H9 (cell line): ENCODE results near the gene SLC29A1. TPM values are rescaled to one million over a fixed set of nuclear protein-coding genes. Genes with fewer than 3 reads are reported as not detected.
A peak's percentile ranks its signal among the peaks of the same experiment; 100 is the strongest.

Experiments
- DNase-seq: peaks from one replicate; pipeline ENCODE4 v3.0.0-alpha.2; 2017
- H2AFZ ChIP-seq: one replicate; pipeline ENCODE4 v1.6.1; 2013; ENCODE audit warnings: mild to moderate bottlenecking, low read length, control low read depth, moderate library complexity
- H2AK5ac ChIP-seq: 2 replicates; pipeline ENCODE4 v1.6.1; 2013; ENCODE audit warnings: low read length, control low read depth, mixed read lengths; ENCODE audit not compliant: insufficient read length
- H2BK120ac ChIP-seq: one replicate; pipeline ENCODE4 v1.6.1; 2013; ENCODE audit warnings: low read depth, mild to moderate bottlenecking, low read length, control low read depth, inconsistent platforms; ENCODE audit not compliant: poor library complexity, severe bottlenecking
- H2BK12ac ChIP-seq: 2 replicates; pipeline ENCODE4 v1.6.1; 2013; ENCODE audit warnings: low read length, control low read depth, mixed read lengths, low read depth; ENCODE audit not compliant: insufficient read length
- H2BK15ac ChIP-seq: 2 replicates; pipeline ENCODE4 v1.6.1; 2013; ENCODE audit warnings: low read depth, low read length, control low read depth
- H2BK20ac ChIP-seq: one replicate; pipeline ENCODE4 v1.6.1; 2013; ENCODE audit warnings: low read depth, mild to moderate bottlenecking, low read length, control low read depth, inconsistent platforms; ENCODE audit not compliant: poor library complexity, severe bottlenecking
- H2BK5ac ChIP-seq: 2 replicates; pipeline ENCODE4 v1.6.1; 2013; ENCODE audit warnings: low read length, control low read depth, mixed read lengths; ENCODE audit not compliant: insufficient read length
- H3K14ac ChIP-seq: 2 replicates; pipeline ENCODE4 v1.6.1; 2013; ENCODE audit warnings: low read length, control low read depth; ENCODE audit not compliant: insufficient read depth
- H3K18ac ChIP-seq: 2 replicates; pipeline ENCODE4 v1.6.1; 2013; ENCODE audit warnings: low read depth, mild to moderate bottlenecking, mixed read lengths, low read length, control low read depth; ENCODE audit not compliant: insufficient read length
- H3K23ac ChIP-seq: 2 replicates; pipeline ENCODE4 v1.6.1; 2013; ENCODE audit warnings: low read length, control low read depth, mixed read lengths, low read depth; ENCODE audit not compliant: insufficient read length
- H3K23me2 ChIP-seq: 2 replicates; pipeline ENCODE4 v1.6.1; 2013; ENCODE audit warnings: low read depth, mild to moderate bottlenecking, mixed read lengths, low read length, control low read depth; ENCODE audit not compliant: insufficient read length, poor library complexity, severe bottlenecking
- H3K27ac ChIP-seq: 2 replicates; pipeline ENCODE4 v1.5.1; 2013; ENCODE audit warnings: low read length, control low read depth, mixed read lengths, low read depth; ENCODE audit not compliant: insufficient read length
- H3K27me3 ChIP-seq: 2 replicates; pipeline ENCODE4 v1.6.1; 2013; ENCODE audit warnings: low read length, control low read depth, inconsistent platforms; ENCODE audit not compliant: insufficient read depth
- H3K4ac ChIP-seq: 2 replicates; pipeline ENCODE4 v1.6.1; 2013; ENCODE audit warnings: low read depth, mild to moderate bottlenecking, control low read depth, inconsistent platforms, low read length, moderate library complexity
- H3K4me1 ChIP-seq: 2 replicates; pipeline ENCODE4 v1.6.1; 2013; ENCODE audit warnings: low read length, control low read depth, inconsistent platforms; ENCODE audit not compliant: insufficient read depth
- H3K4me2 ChIP-seq: 2 replicates; pipeline ENCODE4 v1.6.1; 2013; ENCODE audit warnings: low read length, control low read depth, mixed read lengths; ENCODE audit not compliant: insufficient read length, insufficient read depth
- H3K56ac ChIP-seq: 2 replicates; pipeline ENCODE4 v1.6.1; 2013; ENCODE audit warnings: low read depth, mild to moderate bottlenecking, mixed read lengths, low read length, control low read depth; ENCODE audit not compliant: insufficient read length
- H3K79me1 ChIP-seq: 2 replicates; pipeline ENCODE4 v1.6.1; 2013; ENCODE audit warnings: low read depth, mild to moderate bottlenecking, moderate library complexity, low read length, control low read depth, inconsistent platforms; ENCODE audit not compliant: insufficient read depth, poor library complexity, severe bottlenecking
- H3K79me2 ChIP-seq: 2 replicates; pipeline ENCODE4 v1.6.1; 2013; ENCODE audit warnings: low read length, control low read depth, inconsistent platforms; ENCODE audit not compliant: insufficient read depth
- H3K9ac ChIP-seq: 2 replicates; pipeline ENCODE4 v1.6.1; 2013; ENCODE audit warnings: low read length, control low read depth, mixed read lengths; ENCODE audit not compliant: insufficient read length; ENCODE audit errors: extremely low read depth
- H3K9me3 ChIP-seq: one replicate; pipeline ENCODE4 v1.6.1; 2013; ENCODE audit warnings: low read depth, low read length, inconsistent platforms; ENCODE audit not compliant: control insufficient read depth
- H3T11ph ChIP-seq: one replicate; pipeline ENCODE4 v1.6.1; 2013; ENCODE audit warnings: mild to moderate bottlenecking, low read length, control low read depth, inconsistent platforms
- H4K20me1 ChIP-seq: one replicate; pipeline ENCODE4 v1.6.1; 2013; ENCODE audit not compliant: control insufficient read depth, insufficient read length, insufficient read depth
- H4K5ac ChIP-seq: 2 replicates; pipeline ENCODE4 v1.6.1; 2013; ENCODE audit warnings: low read depth, mild to moderate bottlenecking, mixed read lengths, low read length, control low read depth; ENCODE audit not compliant: insufficient read length
- H4K8ac ChIP-seq: replicated peaks from 2 replicates; pipeline ENCODE4 v1.6.1; 2013; ENCODE audit warnings: low read length, control low read depth, mixed read lengths, low read depth; ENCODE audit not compliant: insufficient read length
- H4K91ac ChIP-seq: 2 replicates; pipeline ENCODE4 v1.6.1; 2013; ENCODE audit warnings: low read depth, mild to moderate bottlenecking, moderate library complexity, mixed read lengths, low read length, control low read depth; ENCODE audit not compliant: insufficient read length
- H3K27ac Mint-ChIP-seq, 3 experiments: 2 replicates in 2 of 3; 3 replicates in 1 of 3; pipeline ENCODE4 v1.8.0; 2020 to 2021; ENCODE audit warnings: mixed read lengths in 3 of 3, mild to moderate bottlenecking in 1 of 3, moderate library complexity in 1 of 3
- H3K27me3 Mint-ChIP-seq: 2 replicates; pipeline ENCODE4 v1.8.0; 2021; ENCODE audit warnings: low read depth, mild to moderate bottlenecking, moderate library complexity, mixed read lengths
- H3K36me3 Mint-ChIP-seq, 3 experiments: 2 replicates in 2 of 3; 3 replicates in 1 of 3; pipeline ENCODE4 v1.8.0; 2020 to 2021; ENCODE audit warnings: low read depth in 3 of 3, mixed read lengths in 3 of 3; ENCODE audit not compliant: insufficient read depth in 1 of 3
- H3K4me1 Mint-ChIP-seq, 2 experiments: 2 replicates each; pipeline ENCODE4 v1.8.0; 2020; ENCODE audit warnings: mixed read lengths in 2 of 2
- H3K4me3 Mint-ChIP-seq, 2 experiments: 2 replicates in 1 of 2; 3 replicates in 1 of 2; pipeline ENCODE4 v1.8.0; 2020 to 2021; ENCODE audit warnings: mild to moderate bottlenecking in 2 of 2, mixed read lengths in 2 of 2, moderate library complexity in 1 of 2
- H3K9me3 Mint-ChIP-seq, 2 experiments: 2 replicates in 1 of 2; 3 replicates in 1 of 2; pipeline ENCODE4 v1.8.0; 2020; ENCODE audit warnings: mild to moderate bottlenecking in 2 of 2, mixed read lengths in 2 of 2, moderate library complexity in 1 of 2
- CTCF ChIP-seq: fragments of 200-600 bp; sonication (generic); conservative IDR thresholded peaks from 3 replicates; pipeline ENCODE4 v1.8.0; 2021; ENCODE audit warnings: antibody characterized with exemption, mild to moderate bottlenecking
- WGBS: extraction: QIAGEN DNeasy Blood & Tissue Kit; methylation state at CpG from one replicate; pipeline ENCODE4 v1.1.7; 2013; ENCODE audit warnings: missing lambda C conversion rate, low lambda C conversion rate, mixed read lengths; ENCODE audit not compliant: insufficient read length; ENCODE audit errors: extremely low coverage; 5-methylcytosine and 5-hydroxymethylcytosine counted together
- total RNA-seq: library from RNA; stranded (reverse); gene quantifications from 2 replicates; pipeline ENCODE4 v1.2.1, GENCODE V29; 2021

The SLC29A1 gene
- total RNA-seq, 1 experiment from 2014 or later, result 124 TPM

DNA sequence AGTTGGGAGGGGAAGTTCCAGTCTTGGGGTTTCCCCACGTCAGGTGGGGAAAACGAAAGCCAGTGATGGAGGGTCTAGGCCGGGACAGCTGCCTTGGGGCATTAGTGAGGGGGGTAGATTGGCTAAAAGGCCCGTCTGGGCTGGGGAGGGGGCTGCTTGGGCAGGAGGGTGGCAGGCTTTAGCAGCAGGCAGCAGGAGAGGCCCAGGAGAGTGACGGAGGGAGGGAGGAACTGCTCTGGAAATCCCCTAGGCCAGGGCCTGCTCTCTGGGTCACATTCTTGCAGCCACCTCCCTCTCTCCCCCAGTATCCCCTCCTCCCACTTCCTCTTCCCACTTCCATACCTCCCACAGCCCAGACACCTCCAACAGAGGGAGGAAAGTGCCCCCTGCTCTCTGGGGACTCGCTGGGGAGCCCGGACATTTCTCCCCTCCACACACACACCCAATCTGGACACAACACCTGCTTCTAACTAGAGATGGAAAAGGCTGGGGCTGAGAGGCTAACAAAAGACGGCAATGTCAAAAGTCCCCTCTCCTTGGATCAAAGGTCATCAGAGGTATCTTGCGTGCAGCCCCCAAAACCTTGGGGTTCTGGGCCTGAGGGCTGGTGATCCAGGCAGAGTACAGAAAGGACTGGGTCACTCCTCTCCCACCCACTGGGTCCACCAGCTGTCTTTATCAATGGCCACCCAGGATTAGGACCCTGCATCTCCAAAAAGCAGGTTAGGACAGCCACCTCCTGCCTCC is 40.1 kb downstream of the SLC29A1 start:
- Histone ChIP-seq H4K91ac (no peak overlapping the region), H3K27me3 (no peaks in the 10 kb centered on the region), H2BK12ac (no peak overlapping the region), H2BK5ac (no peak overlapping the region), H2BK15ac (no peak overlapping the region), H3K9me3 (no peaks in the 10 kb centered on the region), H3K27ac (no peak overlapping the region), H3T11ph (no peak overlapping the region), H3K23me2 (peaks cover 15% of the 10 kb centered on the region), H2AFZ (no peak overlapping the region), H4K5ac (no peak overlapping the region), H3K18ac (no peak overlapping the region), H3K9ac (no peak overlapping the region), H4K8ac (no peak overlapping the region), H2BK120ac (no peak overlapping the region), H3K14ac (no peak overlapping the region; the same call in 1 of the 2 replicates), H3K79me1 (no peaks in the 10 kb centered on the region), H2BK20ac (no peak overlapping the region), H3K4me2 (peak overlapping the region; percentile 84), H2AK5ac (no peak overlapping the region), H3K79me2 (no peaks in the 10 kb centered on the region), H3K56ac (no peak overlapping the region), H3K4ac (no peak overlapping the region), H3K4me1 (peaks cover under 1% of the 10 kb centered on the region; the same call in 1 of the 2 replicates), H3K23ac (no peak overlapping the region), H4K20me1 (no peaks in the 10 kb centered on the region)
- no peak for TF ChIP-seq CTCF
- no CpG with 5 or more reads among the region's 9 CpGs for WGBS
- Mint-ChIP-seq H3K36me3 (peaks cover 0 to 13% (median 6%) of the 10 kb centered on the region in 3 experiments; a peak in 5 of 7 replicates), H3K4me3 (peak overlapping the region; percentile 79 to 88), H3K9me3 (no peaks in the 10 kb centered on the region; a peak in 1 of 5 replicates), H3K4me1 (peaks cover 28 to 33% of the 10 kb centered on the region in 2 experiments), H3K27ac (peak overlapping the region in 1 of 3 experiments; percentile 91; a peak in 3 of 7 replicates), H3K27me3 (peaks cover 5% of the 10 kb centered on the region)
- no peak for DNase-seq
